ENCODE data around the gene COMMD6.

COMMD6 gene

GRCh38 chr13:75478659-75479058, 59.0 kb downstream of the COMMD6 start:
- H3K4me3 ChIP-seq (ENCODE audit: severe bottlenecking), result no peak overlapping the region

More at GRCh38 chr13:75478659-75479058, 59.0 kb downstream of the COMMD6 start:
- no peak overlapping the region for H3K27ac ChIP-seq (ENCODE audit: poor library complexity, severe bottlenecking)
- ATAC-seq (ENCODE audit: low read depth) (no peak), DNase-seq (ENCODE audit: low spot score) (no peak)
- no peaks in the 10 kb centered on the region for H3K9me3 ChIP-seq (ENCODE audit: severe bottlenecking)
- peaks cover 5% of the 10 kb centered on the region for H3K4me1 ChIP-seq (ENCODE audit: insufficient read depth, poor library complexity, severe bottlenecking)
- H3K36me3 ChIP-seq (ENCODE audit: low read depth), result no peaks in the 10 kb centered on the region
- no peak for TF ChIP-seq CTCF (IDR thresholded peaks at IDR 0.05; ENCODE audit: poor library complexity, severe bottlenecking)
- H3K27me3 ChIP-seq (ENCODE audit: insufficient read depth, poor library complexity, severe bottlenecking), result no peaks in the 10 kb centered on the region

Measured in RWPE2 (cell line).